ENCODE results near the gene AKIP1. TPM values are rescaled to one million over a fixed set of nuclear protein-coding genes. Genes with fewer than 3 reads are reported as not detected.
A peak's percentile ranks its signal among the peaks of the same experiment; 100 is the strongest.

AKIP1 gene
- total RNA-seq, 1 donor from 2014 or later: 11.4 TPM

DNA sequence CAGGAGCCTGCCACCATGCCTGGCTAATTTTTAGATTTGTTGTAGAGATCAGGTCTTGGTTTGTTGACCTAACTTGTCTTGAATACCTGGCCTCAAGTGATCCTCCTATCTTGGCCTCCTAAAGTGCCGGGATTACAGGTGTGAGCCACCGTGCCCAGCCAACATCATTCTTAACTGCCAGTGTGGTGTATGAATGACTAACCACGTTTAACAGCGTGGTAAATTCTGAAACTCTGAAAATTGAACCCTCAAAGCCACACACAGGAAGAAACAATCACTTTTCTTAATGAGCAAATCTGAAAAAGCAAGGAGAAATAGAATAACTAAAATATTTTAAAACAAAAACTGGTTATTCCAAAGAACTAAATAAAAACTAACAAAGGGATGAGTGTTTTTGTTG is 45.9 kb downstream of the AKIP1 start:
- H3K4me3 ChIP-seq: no peak overlapping the region
- no peak for DNase-seq (ENCODE audit: low spot score in 2 of 2)
- H3K36me3 ChIP-seq: peaks cover 37 to 38% of the 10 kb centered on the region in 2 donors
- H3K9me3 ChIP-seq: no peaks in the 10 kb centered on the region
- H3K4me1 ChIP-seq: peaks cover 6 to 8% of the 10 kb centered on the region in 2 donors
- no peak overlapping the region for H3K27ac ChIP-seq
- TF ChIP-seq, protein P1, sequence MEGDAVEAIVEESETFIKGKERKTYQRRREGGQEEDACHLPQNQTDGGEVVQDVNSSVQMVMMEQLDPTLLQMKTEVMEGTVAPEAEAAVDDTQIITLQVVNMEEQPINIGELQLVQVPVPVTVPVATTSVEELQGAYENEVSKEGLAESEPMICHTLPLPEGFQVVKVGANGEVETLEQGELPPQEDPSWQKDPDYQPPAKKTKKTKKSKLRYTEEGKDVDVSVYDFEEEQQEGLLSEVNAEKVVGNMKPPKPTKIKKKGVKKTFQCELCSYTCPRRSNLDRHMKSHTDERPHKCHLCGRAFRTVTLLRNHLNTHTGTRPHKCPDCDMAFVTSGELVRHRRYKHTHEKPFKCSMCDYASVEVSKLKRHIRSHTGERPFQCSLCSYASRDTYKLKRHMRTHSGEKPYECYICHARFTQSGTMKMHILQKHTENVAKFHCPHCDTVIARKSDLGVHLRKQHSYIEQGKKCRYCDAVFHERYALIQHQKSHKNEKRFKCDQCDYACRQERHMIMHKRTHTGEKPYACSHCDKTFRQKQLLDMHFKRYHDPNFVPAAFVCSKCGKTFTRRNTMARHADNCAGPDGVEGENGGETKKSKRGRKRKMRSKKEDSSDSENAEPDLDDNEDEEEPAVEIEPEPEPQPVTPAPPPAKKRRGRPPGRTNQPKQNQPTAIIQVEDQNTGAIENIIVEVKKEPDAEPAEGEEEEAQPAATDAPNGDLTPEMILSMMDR (IDR thresholded peaks at IDR 0.05): no peak
- H3K27me3 ChIP-seq: no peaks in the 10 kb centered on the region
- intact Hi-C loops (cut with DNase I): no loop called here

DNA sequence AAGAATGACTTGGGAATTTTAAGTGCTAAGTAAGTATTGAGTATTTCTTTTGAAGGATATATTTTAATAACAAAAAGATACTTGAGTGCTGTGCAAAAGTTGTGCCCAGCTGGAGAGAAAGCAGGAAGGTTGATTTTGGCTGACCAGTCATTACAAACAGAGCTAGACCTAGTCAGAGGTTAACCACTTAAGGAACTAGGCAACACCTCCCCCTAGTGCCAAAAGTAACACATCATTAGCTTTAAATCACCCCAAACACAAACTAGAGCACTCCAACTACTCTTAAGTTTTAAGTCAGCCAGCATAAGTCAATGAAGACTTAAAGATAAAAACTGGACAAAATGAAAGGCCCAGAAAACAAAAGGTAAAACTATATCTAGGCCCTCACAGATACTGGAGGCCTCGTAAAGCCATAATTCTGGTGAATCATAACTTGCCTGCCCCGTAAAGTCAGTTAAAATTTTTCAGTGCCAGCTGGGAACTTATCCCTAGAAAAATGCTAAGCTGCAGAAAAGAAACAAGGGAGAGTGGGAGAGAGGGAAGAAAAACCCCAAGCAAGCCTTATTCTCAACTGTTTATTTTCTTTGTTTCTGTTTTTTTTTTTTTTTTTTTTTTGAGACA is 48.7 kb downstream of the AKIP1 start:
- Histone ChIP-seq H3K36me3 (peaks cover 13 to 15% of the 10 kb centered on the region in 2 donors), H3K27ac (peak overlapping the region; percentile 53 to 69), H3K4me3 (peak overlapping the region; percentile 13 to 19), H3K4me1 (peaks cover 6 to 17% of the 10 kb centered on the region in 2 donors), H3K9me3 (no peaks in the 10 kb centered on the region), H3K27me3 (no peaks in the 10 kb centered on the region)
- intact Hi-C loops (cut with DNase I): loop anchor here (2.0 to 5.0 kb wide), 5 partner anchors 43 to 277 kb away; partner anchors contain the start of genes RPL27A and TRIM66
- TF ChIP-seq, protein P1 (IDR thresholded peaks at IDR 0.05): peak; percentile 56 to 71 (median 57)
- DNase-seq (ENCODE audit: low spot score in 2 of 2): peak in 1 of 2 donors; percentile 70

GRCh38 chr11:8961401-8961800 is 50.4 kb downstream of the AKIP1 start:
- intact Hi-C loops (cut with DNase I): loop anchor here (5.0 kb wide), 3 partner anchors 89 to 279 kb away; partner anchors contain the start of genes RPL27A and TRIM66

GRCh38 chr11:8962841-8963240 is 51.9 kb downstream of the AKIP1 start:
- intact Hi-C loops (cut with DNase I): loop anchor here (5.0 kb wide), 3 partner anchors 91 to 281 kb away; partner anchors contain the start of genes RPL27A and TRIM66
- Histone ChIP-seq H3K9me3 (no peaks in the 10 kb centered on the region), H3K27me3 (no peaks in the 10 kb centered on the region), H3K36me3 (no peaks in the 10 kb centered on the region), H3K27ac (peak overlapping the region; percentile 95 to 97), H3K4me1 (peaks cover 6 to 21% of the 10 kb centered on the region in 2 donors), H3K4me3 (peak overlapping the region in 1 of 2 donors; percentile 88)
- TF ChIP-seq, protein P1 (IDR thresholded peaks at IDR 0.05): no peak
- no peak for DNase-seq (ENCODE audit: low spot score in 2 of 2)

More at GRCh38 chr11:8961401-8961800, 50.4 kb downstream of the AKIP1 start:
- Histone ChIP-seq H3K9me3 (no peaks in the 10 kb centered on the region), H3K27ac (no peak overlapping the region), H3K36me3 (no peaks in the 10 kb centered on the region), H3K4me3 (no peak overlapping the region), H3K4me1 (peaks cover 6 to 21% of the 10 kb centered on the region in 2 donors), H3K27me3 (no peaks in the 10 kb centered on the region)
- TF ChIP-seq, protein P1 (IDR thresholded peaks at IDR 0.05): no peak
- DNase-seq (ENCODE audit: low spot score in 2 of 2): no peak

DNA sequence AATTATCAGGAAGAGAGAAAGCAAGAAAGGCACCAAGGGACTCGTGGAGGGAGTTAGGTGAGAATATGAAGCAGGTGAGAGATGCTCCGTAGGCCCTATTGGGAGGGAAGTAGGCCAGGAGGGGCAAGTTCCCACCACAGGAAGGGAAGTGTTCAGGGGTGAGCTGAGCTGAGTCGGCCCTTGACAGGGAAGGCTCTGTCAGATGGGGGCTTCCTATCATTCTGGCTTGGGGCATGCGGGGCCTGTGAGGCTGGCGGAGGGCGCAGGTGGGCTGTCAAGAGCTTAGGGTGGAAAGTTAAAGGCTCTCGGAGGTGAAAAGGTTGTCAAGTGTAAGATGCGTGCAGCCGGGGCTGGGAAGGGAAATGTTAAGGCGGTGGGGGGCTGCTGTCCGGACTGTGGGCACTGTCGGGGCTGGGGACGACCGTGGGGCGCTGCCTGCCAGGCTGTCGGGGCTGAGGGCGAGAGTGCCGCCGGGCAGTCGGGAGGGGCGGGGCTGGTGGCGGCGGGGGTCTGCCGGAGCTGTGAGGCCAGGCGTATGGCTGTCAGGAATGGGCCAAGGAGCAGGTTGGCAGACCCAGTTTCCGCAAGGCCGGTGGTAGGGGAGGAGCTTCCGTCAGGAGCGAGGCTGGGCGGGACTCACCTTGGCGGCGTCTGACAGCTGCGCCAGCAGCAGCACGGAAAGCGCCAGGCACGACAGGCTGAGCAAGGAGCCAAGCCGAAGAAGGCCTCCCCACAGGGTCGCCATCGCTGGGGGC is 52.8 kb downstream of the AKIP1 start:
- H3K27ac ChIP-seq: peak overlapping the region; percentile 95 to 97
- no peaks in the 10 kb centered on the region for H3K9me3 ChIP-seq
- TF ChIP-seq, protein P1 (IDR thresholded peaks at IDR 0.05): no peak
- H3K4me3 ChIP-seq: peak overlapping the region; percentile 83 to 88
- H3K4me1 ChIP-seq: peaks cover 6 to 19% of the 10 kb centered on the region in 2 donors
- DNase-seq (ENCODE audit: low spot score in 2 of 2): peak; percentile 33 to 89
- H3K27me3 ChIP-seq: no peaks in the 10 kb centered on the region
- no peaks in the 10 kb centered on the region for H3K36me3 ChIP-seq
- intact Hi-C loops (cut with DNase I): loop anchor here (1.0 to 5.0 kb wide), 5 partner anchors 39 to 281 kb away; partner anchors contain the start of genes AKIP1, RPL27A and TRIM66

Data from ascending aorta (tissue), 2 donors.